Chondrocyte (in vitro differentiated cells): Measurements from ENCODE around the gene KCNQ5. TPM values are rescaled to one million over a fixed set of nuclear protein-coding genes. Genes with fewer than 3 reads are reported as not detected.

ENCODE experiments used
- DNase-seq: peaks from one replicate; pipeline ENCODE4 v3.0.0; 2021; ENCODE audit warnings: mixed read lengths, low spot score
- H3K27ac Mint-ChIP-seq: one replicate; pipeline ENCODE4 v1.8.0; 2021; ENCODE audit warnings: mild to moderate bottlenecking, moderate library complexity, mixed read lengths; ENCODE audit not compliant: unreplicated experiment
- H3K27me3 Mint-ChIP-seq: 2 replicates; pipeline ENCODE4 v1.8.0; 2021; ENCODE audit warnings: low read depth, mixed read lengths
- H3K36me3 Mint-ChIP-seq: 2 replicates; pipeline ENCODE4 v1.8.0; 2021; ENCODE audit warnings: low read depth, mixed read lengths
- H3K4me1 Mint-ChIP-seq: 2 replicates; pipeline ENCODE4 v1.8.0; 2021; ENCODE audit warnings: low read depth, mild to moderate bottlenecking, mixed read lengths
- H3K4me3 Mint-ChIP-seq: one replicate; pipeline ENCODE4 v1.8.0; 2021; ENCODE audit warnings: mild to moderate bottlenecking, moderate library complexity, mixed read lengths; ENCODE audit not compliant: unreplicated experiment
- H3K9me3 Mint-ChIP-seq: 2 replicates; pipeline ENCODE4 v1.8.0; 2021; ENCODE audit warnings: low read depth, mixed read lengths
- total RNA-seq: library from RNA; stranded (reverse); gene quantifications from 3 replicates; pipeline ENCODE4 v1.2.1, GENCODE V29; 2021
- TF ChIP-seq, protein P1 (sequence below): fragments of 200-600 bp; sonication (generic); IDR thresholded peaks from 2 replicates; pipeline ENCODE4 v1.5.0; 2021; ENCODE audit warnings: antibody characterized with exemption, mild to moderate bottlenecking, moderate library complexity

The KCNQ5 gene
- total RNA-seq, 1 donor from 2014 or later: 4.1 TPM

DNA sequence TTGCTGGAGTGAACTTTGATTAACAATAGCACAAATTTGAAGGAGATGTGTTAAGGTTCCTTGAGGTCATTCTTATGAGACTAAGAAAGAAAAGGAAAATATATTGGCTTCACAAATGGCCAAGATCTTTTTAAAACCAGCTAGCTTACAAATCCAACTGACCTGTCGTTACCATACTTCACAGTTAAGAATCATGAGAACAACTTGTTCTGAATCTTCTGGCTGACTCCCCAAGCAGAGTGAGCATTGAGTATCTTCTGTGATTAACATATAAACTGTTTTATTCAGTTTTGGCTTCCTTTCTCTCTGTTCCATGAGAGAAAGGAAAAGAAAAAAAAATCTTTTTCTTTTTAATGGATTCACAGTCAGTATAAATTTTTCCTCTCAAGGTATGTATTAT lies 326.3 kb downstream of the KCNQ5 start:
- peaks cover 21% of the 10 kb centered on the region for H3K4me1 Mint-ChIP-seq
- H3K4me3 Mint-ChIP-seq: no peak overlapping the region
- no peak for DNase-seq
- H3K9me3 Mint-ChIP-seq: no peaks in the 10 kb centered on the region
- TF ChIP-seq, protein P1, sequence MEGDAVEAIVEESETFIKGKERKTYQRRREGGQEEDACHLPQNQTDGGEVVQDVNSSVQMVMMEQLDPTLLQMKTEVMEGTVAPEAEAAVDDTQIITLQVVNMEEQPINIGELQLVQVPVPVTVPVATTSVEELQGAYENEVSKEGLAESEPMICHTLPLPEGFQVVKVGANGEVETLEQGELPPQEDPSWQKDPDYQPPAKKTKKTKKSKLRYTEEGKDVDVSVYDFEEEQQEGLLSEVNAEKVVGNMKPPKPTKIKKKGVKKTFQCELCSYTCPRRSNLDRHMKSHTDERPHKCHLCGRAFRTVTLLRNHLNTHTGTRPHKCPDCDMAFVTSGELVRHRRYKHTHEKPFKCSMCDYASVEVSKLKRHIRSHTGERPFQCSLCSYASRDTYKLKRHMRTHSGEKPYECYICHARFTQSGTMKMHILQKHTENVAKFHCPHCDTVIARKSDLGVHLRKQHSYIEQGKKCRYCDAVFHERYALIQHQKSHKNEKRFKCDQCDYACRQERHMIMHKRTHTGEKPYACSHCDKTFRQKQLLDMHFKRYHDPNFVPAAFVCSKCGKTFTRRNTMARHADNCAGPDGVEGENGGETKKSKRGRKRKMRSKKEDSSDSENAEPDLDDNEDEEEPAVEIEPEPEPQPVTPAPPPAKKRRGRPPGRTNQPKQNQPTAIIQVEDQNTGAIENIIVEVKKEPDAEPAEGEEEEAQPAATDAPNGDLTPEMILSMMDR: no peak
- H3K36me3 Mint-ChIP-seq: no peaks in the 10 kb centered on the region
- H3K27ac Mint-ChIP-seq: no peak overlapping the region
- H3K27me3 Mint-ChIP-seq: no peaks in the 10 kb centered on the region

DNA sequence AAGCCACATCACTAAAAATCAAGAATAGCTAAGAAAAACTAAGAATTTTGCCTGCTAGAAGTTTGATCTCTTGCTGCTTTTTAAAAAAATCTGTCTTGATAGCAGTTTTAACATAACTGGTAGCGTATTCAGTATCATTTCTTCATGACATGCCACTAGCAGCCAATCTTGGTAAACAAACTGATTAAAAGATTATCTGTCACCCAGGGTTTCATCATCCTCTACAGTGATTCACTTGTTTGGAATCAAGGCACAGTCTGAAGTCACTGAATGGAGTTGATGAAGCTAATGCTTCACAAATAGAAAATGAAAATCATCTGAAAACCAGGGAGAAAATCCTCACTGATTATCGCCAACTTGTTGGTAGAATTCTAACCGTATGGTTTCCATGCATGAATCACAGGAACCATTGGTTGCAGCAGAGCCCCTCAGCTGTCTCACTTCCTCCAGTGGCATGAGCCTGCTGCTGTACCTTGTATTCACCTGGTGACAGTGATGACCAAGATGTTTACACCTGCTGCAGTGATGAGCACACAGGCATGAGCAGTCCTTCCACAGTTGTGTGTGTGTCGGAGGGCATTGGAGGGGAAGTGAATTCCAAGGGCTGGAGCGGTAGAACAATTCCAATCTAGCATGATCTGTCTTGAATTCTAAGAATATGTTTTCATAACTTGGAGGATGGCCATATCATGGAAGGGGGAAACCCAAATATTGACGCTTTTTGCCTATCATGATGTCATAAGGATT lies 328.4 kb downstream of the KCNQ5 start:
- H3K4me1 Mint-ChIP-seq: peaks cover 23% of the 10 kb centered on the region
- H3K27ac Mint-ChIP-seq: no peak overlapping the region
- TF ChIP-seq, protein P1: no peak
- no peak overlapping the region for H3K4me3 Mint-ChIP-seq
- DNase-seq: no peak
- H3K27me3 Mint-ChIP-seq: peaks cover 4% of the 10 kb centered on the region
- no peaks in the 10 kb centered on the region for H3K36me3 Mint-ChIP-seq
- H3K9me3 Mint-ChIP-seq: no peaks in the 10 kb centered on the region

DNA sequence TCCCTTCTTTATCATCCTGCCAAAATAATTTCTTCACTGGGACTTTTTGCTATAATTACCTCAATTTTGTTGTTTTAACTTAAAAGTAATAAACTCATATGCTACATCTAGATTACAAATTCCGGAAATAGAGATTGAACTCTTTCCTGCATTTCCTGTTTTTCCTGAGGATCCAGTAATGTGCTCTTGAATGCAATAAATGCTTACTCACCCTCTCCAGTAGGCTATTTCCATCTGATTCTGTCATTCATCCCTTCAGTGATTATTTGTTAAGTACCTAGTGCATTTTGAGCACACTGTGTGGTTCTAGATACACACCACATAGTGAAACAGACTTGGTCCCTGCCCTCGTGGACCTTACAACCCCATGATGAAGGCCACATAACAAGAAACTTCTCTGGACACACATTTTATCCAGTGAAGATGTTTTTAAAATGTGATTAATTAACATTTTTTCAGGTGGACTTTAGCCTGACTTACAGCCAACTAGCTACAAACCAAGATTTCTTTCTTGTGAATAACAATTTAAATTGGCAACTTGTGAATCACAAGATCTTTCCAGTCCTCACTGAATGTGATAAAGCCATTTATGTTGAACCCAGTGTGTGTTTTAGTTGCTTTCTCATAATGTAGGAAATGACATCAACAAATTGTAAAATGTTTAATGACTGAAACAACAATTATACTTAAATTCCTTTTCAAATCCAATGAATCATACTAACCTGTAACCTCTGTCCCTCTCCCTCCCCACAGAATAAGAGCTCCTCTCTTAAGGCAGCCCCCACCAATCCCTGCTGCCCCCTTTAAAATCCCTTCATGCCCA lies 331.2 kb downstream of the KCNQ5 start:
- no peaks in the 10 kb centered on the region for H3K36me3 Mint-ChIP-seq
- no peak for DNase-seq
- no peak overlapping the region for H3K27ac Mint-ChIP-seq
- H3K27me3 Mint-ChIP-seq: peaks cover 4% of the 10 kb centered on the region
- no peak overlapping the region for H3K4me3 Mint-ChIP-seq
- TF ChIP-seq, protein P1: no peak
- H3K4me1 Mint-ChIP-seq: peaks cover 19% of the 10 kb centered on the region
- H3K9me3 Mint-ChIP-seq: no peaks in the 10 kb centered on the region

DNA sequence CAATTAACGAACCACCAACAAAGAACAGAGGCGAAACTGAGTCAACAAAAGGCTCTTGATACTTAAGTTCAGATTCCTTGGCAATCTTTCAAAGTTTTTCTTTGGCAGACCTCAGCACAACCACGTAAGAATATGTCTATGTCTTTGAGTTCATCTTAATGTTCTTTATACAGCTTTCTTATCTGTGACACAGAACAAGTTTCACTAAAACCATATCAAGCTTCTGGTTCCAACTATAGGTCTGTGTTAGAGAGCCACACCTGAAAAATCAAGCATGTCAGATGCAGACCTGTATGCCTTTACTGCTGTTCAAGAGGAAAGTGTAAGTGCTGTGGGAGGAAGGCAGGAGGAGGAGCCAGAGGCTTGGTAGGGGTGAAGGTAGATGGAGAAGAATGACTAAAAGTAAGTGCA lies 332.1 kb downstream of the KCNQ5 start:
- TF ChIP-seq, protein P1: no peak
- Mint-ChIP-seq H3K36me3 (no peaks in the 10 kb centered on the region), H3K27ac (no peak overlapping the region), H3K4me3 (no peak overlapping the region), H3K27me3 (peaks cover 4% of the 10 kb centered on the region), H3K9me3 (no peaks in the 10 kb centered on the region), H3K4me1 (peaks cover 19% of the 10 kb centered on the region)
- no peak for DNase-seq

DNA sequence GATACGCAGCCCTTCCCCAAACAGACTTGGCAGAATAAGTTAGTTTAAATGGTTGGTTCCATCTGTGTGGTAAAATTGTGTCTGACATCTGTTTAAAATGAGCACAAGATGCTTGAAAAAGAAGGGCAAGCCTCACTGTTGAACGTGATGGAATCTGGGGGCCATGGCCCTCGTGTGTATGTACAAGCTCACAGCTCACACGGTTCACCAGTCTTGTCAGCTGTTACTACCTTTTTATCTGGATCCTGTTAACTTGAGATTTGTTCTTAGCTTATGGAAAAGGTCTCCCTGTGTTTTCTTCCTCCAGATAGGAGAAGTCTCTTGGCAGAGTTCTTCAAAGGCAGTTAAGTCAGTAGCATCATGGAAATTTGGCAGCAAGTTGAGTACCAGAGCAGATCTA lies 332.9 kb downstream of the KCNQ5 start:
- no peak for DNase-seq
- H3K4me3 Mint-ChIP-seq: no peak overlapping the region
- H3K9me3 Mint-ChIP-seq: no peaks in the 10 kb centered on the region
- no peak overlapping the region for H3K27ac Mint-ChIP-seq
- H3K27me3 Mint-ChIP-seq: peaks cover 4% of the 10 kb centered on the region
- TF ChIP-seq, protein P1: no peak
- H3K4me1 Mint-ChIP-seq: peaks cover 20% of the 10 kb centered on the region
- no peaks in the 10 kb centered on the region for H3K36me3 Mint-ChIP-seq
